ENCODE data around the gene MSL3B.

The MSL3B gene

GRCh38 chr2:233867993-233868532, at the start of gene MSL3B:
MSL3B (minus strand) TSS chr2:233868386.
- peak; percentile 54 for DNase-seq (ENCODE audit: low read depth)

DNA sequence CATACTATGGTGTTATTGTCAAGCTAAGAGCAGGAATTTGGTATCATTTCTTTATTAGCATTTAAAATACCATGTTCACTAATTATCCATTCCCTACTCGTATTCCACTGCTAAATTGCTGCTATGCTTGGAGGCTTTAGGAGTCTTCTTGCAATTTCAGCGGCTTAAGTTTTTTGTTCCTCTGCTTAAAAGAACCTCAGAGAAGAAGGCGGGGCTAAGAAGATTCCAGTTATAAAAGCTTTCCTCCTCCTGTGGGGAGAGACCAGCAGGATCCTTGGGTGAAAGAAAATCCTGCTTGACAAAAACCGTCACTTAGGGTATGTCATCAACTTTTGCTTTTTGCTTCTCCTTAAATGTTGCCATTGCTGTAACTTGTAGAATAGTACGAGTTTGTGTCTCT, 48.9 kb upstream of the MSL3B start, which contains the start of gene TRPM8:
TRPM8 (plus strand) TSS at position 258 of the 400 bp plus-strand sequence. CDS start 9,165 bp downstream, outside the sequence.
- no peak within 1 kb of the TSS for H3K4me3 ChIP-seq (ENCODE audit: low read length)
- TF ChIP-seq, protein P1, sequence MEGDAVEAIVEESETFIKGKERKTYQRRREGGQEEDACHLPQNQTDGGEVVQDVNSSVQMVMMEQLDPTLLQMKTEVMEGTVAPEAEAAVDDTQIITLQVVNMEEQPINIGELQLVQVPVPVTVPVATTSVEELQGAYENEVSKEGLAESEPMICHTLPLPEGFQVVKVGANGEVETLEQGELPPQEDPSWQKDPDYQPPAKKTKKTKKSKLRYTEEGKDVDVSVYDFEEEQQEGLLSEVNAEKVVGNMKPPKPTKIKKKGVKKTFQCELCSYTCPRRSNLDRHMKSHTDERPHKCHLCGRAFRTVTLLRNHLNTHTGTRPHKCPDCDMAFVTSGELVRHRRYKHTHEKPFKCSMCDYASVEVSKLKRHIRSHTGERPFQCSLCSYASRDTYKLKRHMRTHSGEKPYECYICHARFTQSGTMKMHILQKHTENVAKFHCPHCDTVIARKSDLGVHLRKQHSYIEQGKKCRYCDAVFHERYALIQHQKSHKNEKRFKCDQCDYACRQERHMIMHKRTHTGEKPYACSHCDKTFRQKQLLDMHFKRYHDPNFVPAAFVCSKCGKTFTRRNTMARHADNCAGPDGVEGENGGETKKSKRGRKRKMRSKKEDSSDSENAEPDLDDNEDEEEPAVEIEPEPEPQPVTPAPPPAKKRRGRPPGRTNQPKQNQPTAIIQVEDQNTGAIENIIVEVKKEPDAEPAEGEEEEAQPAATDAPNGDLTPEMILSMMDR (conservative IDR thresholded peaks at IDR 0.05; ENCODE audit: low read length) = no peak
- DNase-seq (ENCODE audit: low read depth) = no peak

More at GRCh38 chr2:233867993-233868532, at the start of gene MSL3B:
- H3K4me3 ChIP-seq (ENCODE audit: low read length) = peak within 1 kb of the TSS; percentile 79
- TF ChIP-seq, protein P1 (conservative IDR thresholded peaks at IDR 0.05; ENCODE audit: low read length) = no peak

DNA sequence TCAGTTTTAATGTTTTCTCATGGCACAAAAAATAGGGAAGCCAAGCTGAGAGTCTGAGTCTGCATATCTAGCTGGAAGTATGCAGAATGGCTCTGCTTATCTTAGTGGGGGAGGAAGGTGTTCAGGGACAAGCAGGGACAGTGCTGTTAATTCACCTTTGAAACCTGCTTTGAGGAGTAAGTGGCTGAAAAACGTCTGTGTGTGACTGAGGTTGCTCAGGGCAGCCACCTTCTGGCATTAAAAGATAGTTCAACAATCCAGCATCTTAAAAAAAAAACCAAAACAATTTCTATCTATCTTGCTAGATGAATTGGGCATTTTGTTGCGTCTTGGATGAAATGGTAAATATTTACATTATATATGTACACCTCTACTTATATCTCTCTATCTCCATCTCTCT, 46.9 kb upstream of the MSL3B start:
- TF ChIP-seq, protein P1 (conservative IDR thresholded peaks at IDR 0.05; ENCODE audit: low read length) = no peak; the same call in 1 of the 2 replicates
- no peak for DNase-seq (ENCODE audit: low read depth)
- H3K4me3 ChIP-seq (ENCODE audit: low read length) = no peak overlapping the region

- H3K4me3 ChIP-seq (ENCODE audit: low read length) = no peak overlapping the region
- TF ChIP-seq, protein P1 (conservative IDR thresholded peaks at IDR 0.05; ENCODE audit: low read length) = no peak
- no peak for DNase-seq (ENCODE audit: low read depth)
These were observed 44.7 kb upstream of the MSL3B start for GRCh38 chr2:233912691-233913423.

GRCh38 chr2:233907627-233908026, 39.4 kb upstream of the MSL3B start:
- no peak overlapping the region for H3K4me3 ChIP-seq (ENCODE audit: low read length)
- DNase-seq (ENCODE audit: low read depth) = no peak
- TF ChIP-seq, protein P1 (conservative IDR thresholded peaks at IDR 0.05; ENCODE audit: low read length) = no peak

- H3K4me3 ChIP-seq (ENCODE audit: low read length) = no peak overlapping the region
- TF ChIP-seq, protein P1 (conservative IDR thresholded peaks at IDR 0.05; ENCODE audit: low read length) = no peak
- DNase-seq (ENCODE audit: low read depth) = no peak
These were observed 37.8 kb upstream of the MSL3B start for GRCh38 chr2:233905945-233906344.

DNA sequence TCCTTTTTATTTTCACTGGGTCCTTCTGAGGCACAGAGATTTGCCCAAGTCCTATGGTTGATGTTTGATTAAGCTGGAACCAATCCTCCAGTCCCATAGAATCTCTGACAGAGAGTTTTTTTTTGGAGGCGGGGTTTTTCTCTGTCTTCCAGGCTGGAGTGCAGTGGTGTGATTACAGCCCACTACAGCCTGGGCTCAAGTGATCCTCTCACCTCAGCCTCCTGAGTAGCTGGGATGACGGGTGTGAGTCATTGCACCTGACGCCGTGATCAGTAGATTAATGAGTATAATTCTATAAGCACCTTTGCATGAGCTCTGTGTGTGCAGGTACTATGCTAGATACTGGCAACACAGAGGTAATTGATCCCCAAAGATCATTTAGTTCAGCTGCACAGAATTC, 33.7 kb upstream of the MSL3B start:
- H3K4me3 ChIP-seq (ENCODE audit: low read length) = no peak overlapping the region
- DNase-seq (ENCODE audit: low read depth) = no peak
- TF ChIP-seq, protein P1 (conservative IDR thresholded peaks at IDR 0.05; ENCODE audit: low read length) = no peak
